CMK (cell line): ENCODE measurements around the gene PIK3CD.
"Not testable (repeated sequence)": the region's sequence is repeated elsewhere in the genome, so short reads cannot be mapped to it uniquely, and the experiment has no call there.

Source experiments
- DNase-seq: peaks from one replicate; pipeline ENCODE4 v3.0.0-alpha.2; 2010; ENCODE audit warnings: low read depth

The PIK3CD gene

GRCh38 chr1:9621032-9621431, 30.5 kb upstream of the PIK3CD start:
- DNase-seq = no peak

GRCh38 chr1:9624081-9624480, 27.4 kb upstream of the PIK3CD start:
- DNase-seq = no peak

GRCh38 chr1:9625030-9625429, 26.5 kb upstream of the PIK3CD start:
- not testable (repeated sequence) for DNase-seq

- DNase-seq = no peak
Measured at GRCh38 chr1:9626201-9626608, 25.3 kb upstream of the PIK3CD start.

- DNase-seq = no peak
Measured at GRCh38 chr1:9628541-9629444, 22.7 kb upstream of the PIK3CD start.

GRCh38 chr1:9629445-9630201, 21.9 kb upstream of the PIK3CD start:
- DNase-seq = peak; percentile 46

GRCh38 chr1:9630331-9631111, 21.0 kb upstream of the PIK3CD start:
- no peak for DNase-seq

GRCh38 chr1:9631613-9632012, 19.9 kb upstream of the PIK3CD start:
- DNase-seq = no peak

GRCh38 chr1:9633493-9633892, 18.0 kb upstream of the PIK3CD start:
- no peak for DNase-seq

- DNase-seq = no peak
Measured at GRCh38 chr1:9634582-9634981, 16.9 kb upstream of the PIK3CD start.

- DNase-seq = no peak
Measured at GRCh38 chr1:9639227-9639626, 12.3 kb upstream of the PIK3CD start.

- DNase-seq = no peak
Measured at GRCh38 chr1:9643351-9644256, 7.9 kb upstream of the PIK3CD start.

GRCh38 chr1:9646037-9646436, 5.5 kb upstream of the PIK3CD start:
- DNase-seq = no peak

GRCh38 chr1:9648171-9648570, 3.4 kb upstream of the PIK3CD start:
- no peak for DNase-seq

GRCh38 chr1:9649769-9650168, 1.8 kb upstream of the PIK3CD start:
- DNase-seq = no peak

GRCh38 chr1:9651220-9651564, 339 bp upstream of the PIK3CD start:
- no peak for DNase-seq

GRCh38 chr1:9652379-9653209, 1.1 kb downstream of the PIK3CD start:
- DNase-seq = no peak

GRCh38 chr1:9653210-9653490, 1.6 kb downstream of the PIK3CD start:
- no peak for DNase-seq

- no peak for DNase-seq
Measured at GRCh38 chr1:9653491-9654050, 2.0 kb downstream of the PIK3CD start.

- DNase-seq = no peak
Measured at GRCh38 chr1:9654051-9654833, 2.7 kb downstream of the PIK3CD start.
